Stomach (tissue), 9 donors: ENCODE results near the gene NCAPD3. TPM values are rescaled to one million over a fixed set of nuclear protein-coding genes. Genes with fewer than 3 reads are reported as not detected.

Experiments
- DNase-seq, 2 donors: peaks; one replicate each; pipeline versions ENCODE4 v3.0.0 to v3.0.0-alpha.2; 2013 to 2019
- H3K27ac ChIP-seq, 5 donors: fragments of 200-600 bp in 4 of 5; sonication (generic) in 4 of 5; one replicate each; pipeline ENCODE4 v1.5.1; 2013 to 2019; ENCODE audit warnings: mild to moderate bottlenecking in 1 of 5, moderate library complexity in 1 of 5
- H3K27me3 ChIP-seq, 3 donors: fragments of 200-600 bp; sonication (generic); one replicate each; pipeline ENCODE4 v1.5.1; 2017 to 2019; ENCODE audit warnings: mixed run types in 1 of 3
- H3K36me3 ChIP-seq, 4 donors: fragments of 200-600 bp; sonication (generic); 1 replicate in 3 of 4; 2 replicates in 1 of 4; pipeline ENCODE4 v1.5.1; 2016 to 2019
- H3K4me1 ChIP-seq, 4 donors: fragments of 200-600 bp; sonication (generic); one replicate each; pipeline ENCODE4 v1.5.1; 2016 to 2019
- H3K4me3 ChIP-seq, 4 donors: fragments of 200-600 bp; sonication (generic) in 3 of 4; one replicate each; pipeline ENCODE4 v1.5.1; 2016 to 2019; ENCODE audit warnings: mild to moderate bottlenecking in 1 of 4
- H3K9me3 ChIP-seq, 4 donors: fragments of 200-600 bp; sonication (generic); one replicate each; pipeline ENCODE4 v1.5.1; 2016 to 2019
- EP300 ChIP-seq: sonication (generic); formaldehyde crosslinking; IDR thresholded peaks from one replicate; pipeline ENCODE4 v1.6.1; 2017; ENCODE audit warnings: antibody characterized with exemption
- POLR2A ChIP-seq, 4 donors: fragments of 450-650 bp; IDR thresholded peaks; one replicate each; pipeline ENCODE4 v1.6.1; 2016; ENCODE audit warnings: antibody characterized with exemption in 4 of 4, control low read depth in 2 of 4, mild to moderate bottlenecking in 1 of 4, moderate library complexity in 1 of 4
- POLR2AphosphoS5 ChIP-seq, 3 donors: sonication (generic); formaldehyde crosslinking; IDR thresholded peaks; one replicate each; pipeline ENCODE4 v1.6.1; 2016; ENCODE audit warnings: antibody characterized with exemption in 3 of 3
- WGBS, 5 donors: extraction: QIAGEN DNeasy Blood & Tissue Kit in 3 of 5; methylation state at CpG; one replicate each; pipeline versions ENCODE4 v1.1.5 to v1.1.7; 2013 to 2018; 5-methylcytosine and 5-hydroxymethylcytosine counted together
- intact Hi-C: fragments of 100-400 bp; cut with DNase I; formaldehyde crosslinking; loops from one replicate; pipeline ENCODE4 v1.15.1; 2023; ENCODE audit warnings: low total_unique reads
- polyA plus RNA-seq, 3 donors: library from polyadenylated mRNA; stranded (reverse); fragments of 200-250 nt; gene quantifications; one replicate each; pipeline ENCODE4 v1.2.3, GENCODE V29; 2013
- total RNA-seq, 5 donors: library from RNA; depleted of rRNA; stranded (reverse); fragments of >200 nt; gene quantifications; one replicate each; pipeline versions ENCODE4 v1.1.0 to v1.2.3, GENCODE V29; 2014 to 2016
- TF ChIP-seq, protein P1 (sequence below), 7 experiments: fragments of 450-650 bp in 4 of 7; fragments of 200-600 bp in 3 of 7; sonication (generic) in 3 of 7; IDR thresholded peaks; one replicate each; pipeline ENCODE4 v1.5.1; 2016 to 2019; ENCODE audit warnings: antibody characterized with exemption in 7 of 7, control low read depth in 2 of 7, mild to moderate bottlenecking in 1 of 7
- donor health status: healthy with polysubstance abuse.
- donor health status: Bipolar disorder and iron deficiency.
- donor health status: healthy.

NCAPD3 gene
- total and polyA plus RNA-seq, 8 donors, result 3.3 to 27.8 (median 10.2) TPM

DNA sequence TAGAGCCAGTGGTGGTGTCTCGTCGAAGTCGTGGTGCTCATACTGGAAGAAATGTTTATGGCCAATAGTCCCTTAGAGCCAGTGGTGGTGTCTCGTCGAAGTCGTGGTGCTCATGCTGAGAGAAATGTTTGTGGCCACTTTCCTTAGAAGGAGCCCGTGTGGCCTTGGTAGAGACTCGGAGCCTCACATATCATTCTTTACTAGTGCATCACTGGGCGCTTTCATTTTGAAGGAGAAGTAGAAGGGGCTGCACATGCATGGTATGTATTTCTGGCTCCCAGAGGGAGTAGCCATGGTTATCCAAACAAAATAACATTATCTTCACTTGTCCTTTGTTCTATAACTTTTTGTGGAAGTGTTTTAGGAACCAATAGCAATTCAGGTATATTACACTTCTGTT is 85.4 kb downstream of the NCAPD3 start:
- H3K27ac ChIP-seq, result no peak overlapping the region
- H3K36me3 ChIP-seq, result peaks cover 0 to 21% (median 13%) of the 10 kb centered on the region in 4 donors
- no peak overlapping the region for H3K4me3 ChIP-seq
- H3K4me1 ChIP-seq, result peaks cover 0 to 14% (median 4%) of the 10 kb centered on the region in 4 donors
- 84 to 94% (median 92%) methylated on average over 9 of the region's 9 CpGs for WGBS, 5 donors
- intact Hi-C loops, result no loop called here
- TF ChIP-seq POLR2A (IDR thresholded peaks at IDR 0.05) (no peak), POLR2AphosphoS5 (IDR thresholded peaks at IDR 0.05) (no peak), EP300 (no peak)
- TF ChIP-seq, protein P1, sequence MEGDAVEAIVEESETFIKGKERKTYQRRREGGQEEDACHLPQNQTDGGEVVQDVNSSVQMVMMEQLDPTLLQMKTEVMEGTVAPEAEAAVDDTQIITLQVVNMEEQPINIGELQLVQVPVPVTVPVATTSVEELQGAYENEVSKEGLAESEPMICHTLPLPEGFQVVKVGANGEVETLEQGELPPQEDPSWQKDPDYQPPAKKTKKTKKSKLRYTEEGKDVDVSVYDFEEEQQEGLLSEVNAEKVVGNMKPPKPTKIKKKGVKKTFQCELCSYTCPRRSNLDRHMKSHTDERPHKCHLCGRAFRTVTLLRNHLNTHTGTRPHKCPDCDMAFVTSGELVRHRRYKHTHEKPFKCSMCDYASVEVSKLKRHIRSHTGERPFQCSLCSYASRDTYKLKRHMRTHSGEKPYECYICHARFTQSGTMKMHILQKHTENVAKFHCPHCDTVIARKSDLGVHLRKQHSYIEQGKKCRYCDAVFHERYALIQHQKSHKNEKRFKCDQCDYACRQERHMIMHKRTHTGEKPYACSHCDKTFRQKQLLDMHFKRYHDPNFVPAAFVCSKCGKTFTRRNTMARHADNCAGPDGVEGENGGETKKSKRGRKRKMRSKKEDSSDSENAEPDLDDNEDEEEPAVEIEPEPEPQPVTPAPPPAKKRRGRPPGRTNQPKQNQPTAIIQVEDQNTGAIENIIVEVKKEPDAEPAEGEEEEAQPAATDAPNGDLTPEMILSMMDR (IDR thresholded peaks at IDR 0.05), result no peak
- H3K9me3 ChIP-seq, result peaks cover 0 to 4% (median 0%) of the 10 kb centered on the region in 4 donors
- DNase-seq, result no peak
- no peaks in the 10 kb centered on the region for H3K27me3 ChIP-seq

DNA sequence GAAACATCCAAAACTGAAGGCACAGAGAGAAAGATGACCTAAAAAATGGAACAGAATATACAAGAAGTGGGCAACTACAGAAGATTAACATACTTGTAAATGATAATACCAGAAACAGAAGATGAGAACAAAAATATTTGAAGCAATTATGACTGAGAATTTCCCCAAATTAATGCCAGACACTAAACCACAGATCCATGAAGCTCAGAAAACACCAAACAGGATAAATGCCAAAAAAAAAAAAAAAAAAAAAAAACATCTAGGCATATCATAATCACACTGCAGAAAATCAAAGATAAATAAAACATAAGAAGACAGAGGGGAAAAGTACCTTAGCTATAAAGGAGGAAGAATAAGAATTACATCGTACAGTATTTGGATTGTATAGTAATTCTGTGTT is 89.6 kb downstream of the NCAPD3 start:
- intact Hi-C loops, result no loop called here

DNA sequence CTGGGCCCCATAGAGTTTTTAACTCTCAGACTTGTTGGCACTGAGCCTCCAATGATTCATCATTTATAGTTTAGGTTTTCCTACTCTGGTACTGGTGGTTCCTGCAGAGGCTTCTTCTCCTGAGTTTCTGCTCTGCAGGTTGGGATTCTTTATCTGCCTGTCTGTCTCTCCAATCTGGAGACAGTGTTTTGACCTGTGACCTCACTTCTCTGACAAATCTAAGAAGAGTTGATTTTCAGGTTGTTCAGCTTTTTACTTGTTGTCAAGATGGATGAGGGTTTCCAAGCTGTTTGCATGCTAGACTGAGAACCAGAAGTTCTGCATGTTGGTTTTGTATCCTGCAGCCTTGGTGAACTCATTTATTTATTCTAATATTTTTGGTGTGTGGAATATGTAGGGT is 91.0 kb downstream of the NCAPD3 start:
- Histone ChIP-seq H3K36me3 (no peaks in the 10 kb centered on the region), H3K4me1 (no peaks in the 10 kb centered on the region), H3K27me3 (no peaks in the 10 kb centered on the region), H3K4me3 (no peak overlapping the region), H3K9me3 (peaks cover 0 to 30% (median 4%) of the 10 kb centered on the region in 4 donors), H3K27ac (no peak overlapping the region)
- TF ChIP-seq POLR2A (IDR thresholded peaks at IDR 0.05), result no peak
- TF ChIP-seq, protein P1 (IDR thresholded peaks at IDR 0.05), result no peak
- intact Hi-C loops, result no loop called here
- no peak for DNase-seq

More for the DNA sequence above, 89.6 kb downstream of the NCAPD3 start:
- DNase-seq, result no peak
- 78 to 95% (median 86%) methylated on average over 1 of the region's 1 CpG for WGBS, 5 donors
- Histone ChIP-seq H3K27ac (no peak overlapping the region), H3K4me3 (no peak overlapping the region), H3K9me3 (peaks cover 0 to 30% (median 4%) of the 10 kb centered on the region in 4 donors), H3K27me3 (no peaks in the 10 kb centered on the region), H3K4me1 (peaks cover 0 to 5% (median 0%) of the 10 kb centered on the region in 4 donors), H3K36me3 (no peaks in the 10 kb centered on the region)
- TF ChIP-seq POLR2A (IDR thresholded peaks at IDR 0.05), result no peak

DNA sequence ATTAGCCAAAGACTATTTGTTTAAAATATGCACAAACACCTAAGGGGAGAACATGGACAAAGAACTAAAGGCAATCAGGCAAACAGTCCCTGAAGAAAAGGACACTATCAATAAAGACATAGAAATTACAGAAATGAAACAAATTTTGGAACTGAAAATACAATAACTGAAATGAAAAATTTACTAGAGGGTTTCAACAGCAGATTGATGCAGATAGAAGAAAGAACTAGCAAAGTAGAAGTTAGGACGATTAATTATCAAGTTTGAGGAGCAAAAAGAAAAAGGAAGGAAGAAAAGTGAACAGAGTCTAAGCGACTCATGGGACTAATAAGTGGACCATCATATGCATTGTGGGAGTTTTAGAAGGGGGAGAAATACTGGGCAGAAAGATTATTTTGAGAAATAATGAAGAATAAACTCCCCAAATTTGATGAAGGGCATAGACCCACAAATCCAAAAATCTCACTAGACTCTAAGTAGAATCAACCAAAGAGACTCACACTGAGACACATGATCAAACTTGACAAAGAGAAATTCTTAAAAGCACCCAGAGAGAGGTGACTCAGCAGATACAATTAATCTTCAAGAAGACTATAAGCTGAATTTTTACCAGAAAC is 92.0 kb downstream of the NCAPD3 start:
- H3K9me3 ChIP-seq, result peaks cover 0 to 30% (median 4%) of the 10 kb centered on the region in 4 donors
- 85 to 93% (median 92%) methylated on average over 2 of the region's 2 CpGs for WGBS, 5 donors
- H3K36me3 ChIP-seq, result no peaks in the 10 kb centered on the region
- no peak for DNase-seq
- intact Hi-C loops, result no loop called here
- no peaks in the 10 kb centered on the region for H3K27me3 ChIP-seq
- no peak overlapping the region for H3K4me3 ChIP-seq
- TF ChIP-seq POLR2AphosphoS5 (IDR thresholded peaks at IDR 0.05), result no peak
- TF ChIP-seq, protein P1 (IDR thresholded peaks at IDR 0.05), result no peak
- TF ChIP-seq EP300, result no peak
- TF ChIP-seq POLR2A (IDR thresholded peaks at IDR 0.05), result no peak
- H3K4me1 ChIP-seq, result peaks cover 0 to 5% (median 2%) of the 10 kb centered on the region in 4 donors
- no peak overlapping the region for H3K27ac ChIP-seq

DNA sequence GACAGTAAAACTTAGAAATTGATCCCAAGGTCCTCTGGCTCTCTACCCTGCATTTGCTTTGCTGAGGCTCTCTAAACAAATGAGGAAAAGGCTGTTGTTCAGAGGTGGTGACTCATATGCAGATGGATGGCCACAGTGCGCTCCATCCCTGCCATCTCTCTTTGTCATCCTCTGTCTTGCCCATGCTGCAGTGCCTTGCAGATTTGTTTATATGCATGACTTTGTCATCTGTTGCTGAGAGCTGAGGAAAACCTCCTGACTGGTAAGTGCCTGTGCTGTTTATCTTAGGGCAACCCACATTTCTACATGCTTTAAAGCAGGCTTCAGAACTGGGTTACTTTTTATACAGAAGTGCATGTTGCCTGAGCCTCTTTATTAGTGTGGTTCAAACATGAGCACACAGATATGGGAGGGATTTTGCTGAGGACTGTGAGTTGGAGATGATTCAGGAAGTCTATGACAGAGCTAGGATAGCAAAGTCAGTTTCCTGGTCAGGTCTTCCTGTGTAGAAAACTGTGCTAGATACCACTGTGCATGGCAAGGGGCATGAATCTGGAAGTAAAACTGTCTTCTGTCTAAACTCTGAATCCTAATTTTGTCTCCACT is 97.4 kb downstream of the NCAPD3 start:
- intact Hi-C loops, result no loop called here
- H3K27me3 ChIP-seq, result peaks cover 0 to 31% (median 12%) of the 10 kb centered on the region in 3 donors
- 30 to 88% (median 75%) methylated on average over 1 of the region's 1 CpG for WGBS, 5 donors
- H3K9me3 ChIP-seq, result peaks cover 0 to 7% (median 0%) of the 10 kb centered on the region in 4 donors
- H3K4me3 ChIP-seq, result no peak overlapping the region
- DNase-seq, result peak in 1 of 2 donors; percentile 35
- peak in 2 of 3 donors; percentile 42 to 79 for TF ChIP-seq POLR2AphosphoS5 (IDR thresholded peaks at IDR 0.05)
- no peak for TF ChIP-seq EP300
- H3K4me1 ChIP-seq, result peaks cover 7 to 49% (median 26%) of the 10 kb centered on the region in 4 donors
- H3K36me3 ChIP-seq, result no peaks in the 10 kb centered on the region
- H3K27ac ChIP-seq, result peak overlapping the region in 4 of 5 donors; percentile 58 to 88 (median 69)
